Posterior cingulate gyrus (tissue), 11 donors: ENCODE data around the gene IL27RA.

ENCODE experiments used
- DNase-seq, 10 donors: peaks; one replicate each; pipeline versions ENCODE4 v3.0.0 to v3.0.0-alpha.2; 2020 to 2021; ENCODE audit warnings: mixed read lengths in 3 of 10
- intact Hi-C: fragments of 100-400 bp; cut with DNase I; formaldehyde crosslinking; loops from one replicate; pipeline ENCODE4 v1.15.1; 2023

Gene IL27RA

GRCh38 chr19:14031719-14032480 is at the start of gene IL27RA:
TSS of gene IL27RA (plus strand) at chr19:14031762. CDS start at chr19:14031873, 111 bp downstream.
- intact Hi-C loops = no loop called here
- peak in 9 of 10 donors; percentile 34 to 91 (median 48) for DNase-seq

GRCh38 chr19:13981988-13982501 is 49.5 kb upstream of the IL27RA start:
- intact Hi-C loops = no loop called here
- DNase-seq = no peak

GRCh38 chr19:13982773-13983172 is 48.8 kb upstream of the IL27RA start:
- no peak for DNase-seq
- intact Hi-C loops = no loop called here

- peak in 1 of 10 donors; percentile 53 for DNase-seq
- intact Hi-C loops = no loop called here
Measured at GRCh38 chr19:13983213-13983889, 48.2 kb upstream of the IL27RA start.

- intact Hi-C loops = no loop called here
- no peak for DNase-seq
Measured at GRCh38 chr19:13984186-13984585, 47.4 kb upstream of the IL27RA start.

GRCh38 chr19:13984875-13985741 is 46.5 kb upstream of the IL27RA start:
- peak in 1 of 10 donors; percentile 47 for DNase-seq
- intact Hi-C loops = no loop called here

GRCh38 chr19:13985771-13986347 is 45.7 kb upstream of the IL27RA start:
- intact Hi-C loops = no loop called here
- no peak for DNase-seq

- intact Hi-C loops = no loop called here
- peak; percentile 36 to 94 (median 68) for DNase-seq
Measured at GRCh38 chr19:13986348-13986904, 45.1 kb upstream of the IL27RA start.

GRCh38 chr19:13987101-13987890 is 44.3 kb upstream of the IL27RA start:
- peak in 2 of 10 donors; percentile 28 to 32 for DNase-seq
- intact Hi-C loops = no loop called here

GRCh38 chr19:13989487-13989886 is 42.1 kb upstream of the IL27RA start:
- intact Hi-C loops = no loop called here
- no peak for DNase-seq

GRCh38 chr19:13990085-13990484 is 41.5 kb upstream of the IL27RA start:
- intact Hi-C loops = no loop called here
- no peak for DNase-seq

GRCh38 chr19:13992025-13992424 is 39.5 kb upstream of the IL27RA start:
- intact Hi-C loops = no loop called here
- DNase-seq = no peak

GRCh38 chr19:13993590-13994300 is 37.8 kb upstream of the IL27RA start:
- intact Hi-C loops = no loop called here
- peak in 1 of 10 donors; percentile 67 for DNase-seq

GRCh38 chr19:13995017-13995728 is 36.4 kb upstream of the IL27RA start:
- peak in 7 of 10 donors; percentile 37 to 93 (median 60) for DNase-seq
- intact Hi-C loops = no loop called here

- intact Hi-C loops = no loop called here
Measured at GRCh38 chr19:13995878-13996765, 35.4 kb upstream of the IL27RA start.

GRCh38 chr19:13996928-13997630 is 34.5 kb upstream of the IL27RA start:
- intact Hi-C loops = no loop called here
- peak in 2 of 10 donors; percentile 50 to 71 for DNase-seq

More at GRCh38 chr19:13995878-13996765, 35.4 kb upstream of the IL27RA start:
- peak in 2 of 10 donors; percentile 46 to 70 for DNase-seq
